Measurements from ENCODE around the gene RC3H1. TPM values are rescaled to one million over a fixed set of nuclear protein-coding genes. Genes with fewer than 3 reads are reported as not detected.

The RC3H1 gene
- total and polyA plus RNA-seq, 2 donors = 8.8 to 16.5 TPM

DNA sequence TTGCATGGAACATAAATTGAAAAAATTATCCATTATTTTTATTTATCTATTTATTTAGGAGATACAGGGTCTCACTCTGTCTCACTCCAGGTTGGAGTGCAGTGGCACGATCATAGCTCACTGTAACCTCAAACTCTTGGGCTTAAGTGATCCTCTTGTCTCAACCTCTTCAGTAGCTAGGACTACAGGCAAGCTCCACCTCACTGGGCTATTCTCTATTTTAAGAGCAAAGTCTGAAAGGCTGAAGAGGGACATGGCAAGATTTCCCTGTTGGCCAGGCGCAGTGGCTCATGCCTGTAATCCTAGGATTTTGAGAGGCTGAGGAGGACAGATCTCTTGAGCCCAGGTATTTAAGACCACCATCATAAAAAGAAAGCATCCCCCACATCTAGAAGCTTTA lies 14.0 kb upstream of the RC3H1 start:
- H3K27me3 ChIP-seq (ENCODE audit: control insufficient read depth in 2 of 2, insufficient read depth in 1 of 2, low read length in 1 of 2) = no peaks in the 10 kb centered on the region
- WGBS = 99% methylated on average over 2 of the region's 2 CpGs
- no peak for DNase-seq (ENCODE audit: low read depth in 6 of 9, low spot score in 9 of 9)
- H3K4me1 ChIP-seq (ENCODE audit: control insufficient read depth in 2 of 2, insufficient read depth in 2 of 2, low read length in 2 of 2) = no peaks in the 10 kb centered on the region
- H3K9me3 ChIP-seq (ENCODE audit: control insufficient read depth in 2 of 2, insufficient read depth in 1 of 2, low read length in 1 of 2) = no peaks in the 10 kb centered on the region
- H3K27ac ChIP-seq (ENCODE audit: low read depth in 1 of 2, low read length in 1 of 2) = no peak overlapping the region
- no peak overlapping the region for H3K4me3 ChIP-seq (ENCODE audit: low read length in 2 of 2)
- no peaks in the 10 kb centered on the region for H3K36me3 ChIP-seq (ENCODE audit: control insufficient read depth in 2 of 2, insufficient read depth in 2 of 2, low read length in 1 of 2)

DNA sequence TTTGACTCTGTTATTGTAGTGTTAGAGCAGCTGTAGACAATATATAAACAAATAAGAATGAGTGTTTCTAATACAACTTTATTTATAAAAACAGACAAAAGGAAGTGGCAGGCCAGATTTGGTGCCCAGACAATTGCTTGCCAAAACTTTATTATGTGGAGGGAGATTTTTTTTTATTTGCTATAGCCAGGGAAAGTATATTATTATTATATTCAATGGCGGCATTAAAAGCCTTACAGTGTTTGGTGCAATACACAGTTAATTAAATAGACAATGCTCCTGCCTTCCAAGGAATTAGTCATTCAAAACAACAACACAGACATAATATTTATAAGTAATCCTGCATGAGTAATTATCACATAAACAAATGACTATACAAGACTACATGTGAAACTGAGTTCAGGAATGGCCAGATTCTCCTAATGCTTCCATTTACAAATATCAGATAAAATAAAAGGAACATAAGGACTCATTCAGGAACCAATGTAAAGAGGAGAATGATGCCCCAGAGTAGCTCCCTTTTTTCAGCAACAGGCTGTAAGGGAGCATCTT lies 10.6 kb upstream of the RC3H1 start:
- Histone ChIP-seq H3K4me1 (ENCODE audit: control insufficient read depth in 2 of 2, insufficient read depth in 2 of 2, low read length in 2 of 2) (no peaks in the 10 kb centered on the region), H3K4me3 (ENCODE audit: low read length in 2 of 2) (no peak overlapping the region), H3K27me3 (ENCODE audit: control insufficient read depth in 2 of 2, insufficient read depth in 1 of 2, low read length in 1 of 2) (no peaks in the 10 kb centered on the region), H3K27ac (ENCODE audit: low read depth in 1 of 2, low read length in 1 of 2) (no peak overlapping the region), H3K36me3 (ENCODE audit: control insufficient read depth in 2 of 2, insufficient read depth in 2 of 2, low read length in 1 of 2) (no peaks in the 10 kb centered on the region), H3K9me3 (ENCODE audit: control insufficient read depth in 2 of 2, insufficient read depth in 1 of 2, low read length in 1 of 2) (no peaks in the 10 kb centered on the region)
- no peak for DNase-seq (ENCODE audit: low read depth in 6 of 9, low spot score in 9 of 9)
- 100% methylated on average over 1 of the region's 1 CpG for WGBS

DNA sequence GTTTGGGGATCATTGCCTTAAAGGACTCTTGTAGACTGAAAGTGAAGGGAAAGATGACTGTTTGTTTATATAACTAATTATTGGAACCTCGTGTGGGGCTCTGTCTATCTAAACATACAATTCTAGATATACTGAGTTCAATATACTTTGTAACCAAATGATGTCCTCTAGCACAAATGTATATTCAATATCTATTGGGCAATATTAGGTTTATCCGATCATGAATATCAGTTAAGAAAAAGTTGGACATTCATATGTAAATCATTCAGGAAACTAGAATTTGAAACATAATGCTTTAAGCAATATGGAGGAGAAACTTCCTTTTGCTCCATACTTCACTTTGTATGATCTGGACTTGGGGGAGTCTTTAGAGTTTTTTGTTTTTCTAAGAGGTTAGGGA lies 8.9 kb upstream of the RC3H1 start:
- no peaks in the 10 kb centered on the region for H3K27me3 ChIP-seq (ENCODE audit: control insufficient read depth in 2 of 2, insufficient read depth in 1 of 2, low read length in 1 of 2)
- no peak overlapping the region for H3K27ac ChIP-seq (ENCODE audit: low read depth in 1 of 2, low read length in 1 of 2)
- no peak for DNase-seq (ENCODE audit: low read depth in 6 of 9, low spot score in 9 of 9)
- WGBS = 99% methylated on average over 2 of the region's 2 CpGs
- no peaks in the 10 kb centered on the region for H3K9me3 ChIP-seq (ENCODE audit: control insufficient read depth in 2 of 2, insufficient read depth in 1 of 2, low read length in 1 of 2)
- no peak overlapping the region for H3K4me3 ChIP-seq (ENCODE audit: low read length in 2 of 2)
- H3K4me1 ChIP-seq (ENCODE audit: control insufficient read depth in 2 of 2, insufficient read depth in 2 of 2, low read length in 2 of 2) = no peaks in the 10 kb centered on the region
- no peaks in the 10 kb centered on the region for H3K36me3 ChIP-seq (ENCODE audit: control insufficient read depth in 2 of 2, insufficient read depth in 2 of 2, low read length in 1 of 2)

DNA sequence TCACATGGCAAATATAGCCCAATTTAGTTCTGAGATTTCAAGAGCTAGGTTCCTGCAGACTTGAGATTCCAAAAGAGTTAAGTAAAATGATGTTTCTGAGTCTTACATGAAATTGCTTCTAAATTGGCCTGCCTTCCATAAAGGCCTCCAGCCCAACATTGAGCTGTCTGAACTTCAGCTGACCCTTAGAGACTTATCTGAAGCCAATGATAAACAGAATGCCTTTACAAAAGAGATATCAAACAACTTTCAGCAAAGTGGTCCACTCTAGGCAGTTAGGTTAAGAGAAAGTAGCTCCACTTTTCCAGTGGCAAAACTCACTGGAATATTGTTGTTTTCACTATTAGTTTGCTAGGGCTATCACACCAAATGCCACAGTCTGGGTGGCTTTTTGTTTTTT lies 6.3 kb upstream of the RC3H1 start:
- Histone ChIP-seq H3K4me1 (ENCODE audit: control insufficient read depth in 2 of 2, insufficient read depth in 2 of 2, low read length in 2 of 2) (peaks cover 0 to under 1% of the 10 kb centered on the region in 2 donors), H3K36me3 (ENCODE audit: control insufficient read depth in 2 of 2, insufficient read depth in 2 of 2, low read length in 1 of 2) (no peaks in the 10 kb centered on the region), H3K4me3 (ENCODE audit: low read length in 2 of 2) (no peak overlapping the region), H3K27me3 (ENCODE audit: control insufficient read depth in 2 of 2, insufficient read depth in 1 of 2, low read length in 1 of 2) (no peaks in the 10 kb centered on the region), H3K9me3 (ENCODE audit: control insufficient read depth in 2 of 2, insufficient read depth in 1 of 2, low read length in 1 of 2) (no peaks in the 10 kb centered on the region), H3K27ac (ENCODE audit: low read depth in 1 of 2, low read length in 1 of 2) (no peak overlapping the region)
- no peak for DNase-seq (ENCODE audit: low read depth in 6 of 9, low spot score in 9 of 9)

DNA sequence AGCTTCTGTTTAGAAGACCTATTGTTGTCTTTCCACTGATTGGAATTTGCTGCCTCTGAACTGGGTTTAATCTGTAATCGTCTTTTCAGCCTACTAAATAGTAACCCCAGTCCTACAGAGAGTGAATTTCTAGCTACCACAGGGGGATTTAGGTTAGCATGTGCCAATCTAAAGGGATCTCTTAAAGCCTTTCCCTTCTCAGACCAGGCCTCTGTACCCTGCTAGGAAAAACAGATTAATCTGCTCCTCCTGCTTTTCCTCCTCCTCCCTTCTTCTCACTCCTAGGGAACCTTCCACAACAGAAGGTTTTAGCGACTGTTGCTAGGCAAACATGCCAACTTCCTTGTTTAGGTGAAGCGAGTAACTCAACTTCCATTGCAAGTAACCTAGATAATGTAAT lies 1.3 kb upstream of the RC3H1 start:
- peak in 3 of 9 donors; percentile 2 to 15 (median 3) for DNase-seq (ENCODE audit: low read depth in 6 of 9, low spot score in 9 of 9)

DNA sequence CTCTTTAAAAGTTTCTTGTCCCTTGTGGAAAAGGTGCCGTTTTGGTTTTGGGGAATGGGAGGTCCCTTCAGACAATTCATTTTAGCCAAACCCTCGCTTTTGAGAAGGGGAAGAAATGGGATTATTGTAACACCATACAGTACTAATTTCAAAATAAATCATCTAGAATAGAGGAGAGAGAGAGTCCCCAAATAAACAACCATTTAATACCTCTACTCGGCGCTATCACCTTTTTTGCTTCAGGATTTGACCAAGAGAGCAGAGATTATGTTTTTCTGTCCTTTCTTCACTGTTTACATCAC lies 770 bp upstream of the RC3H1 start:
- H3K4me1 ChIP-seq (ENCODE audit: control insufficient read depth in 2 of 2, insufficient read depth in 2 of 2, low read length in 2 of 2) = peaks cover 9 to 14% of the 10 kb centered on the region in 2 donors
- WGBS = 65% methylated on average over 4 of the region's 4 CpGs
- no peak for DNase-seq (ENCODE audit: low read depth in 6 of 9, low spot score in 9 of 9)
- H3K27me3 ChIP-seq (ENCODE audit: control insufficient read depth in 2 of 2, insufficient read depth in 1 of 2, low read length in 1 of 2) = no peaks in the 10 kb centered on the region
- H3K36me3 ChIP-seq (ENCODE audit: control insufficient read depth in 2 of 2, insufficient read depth in 2 of 2, low read length in 1 of 2) = peaks cover 0 to 2% of the 10 kb centered on the region in 2 donors
- peak overlapping the region; percentile 73 to 98 for H3K4me3 ChIP-seq (ENCODE audit: low read length in 2 of 2)
- H3K9me3 ChIP-seq (ENCODE audit: control insufficient read depth in 2 of 2, insufficient read depth in 1 of 2, low read length in 1 of 2) = no peaks in the 10 kb centered on the region
- H3K27ac ChIP-seq (ENCODE audit: low read depth in 1 of 2, low read length in 1 of 2) = peak overlapping the region in 1 of 2 donors; percentile 89

More for the DNA sequence above, 1.3 kb upstream of the RC3H1 start:
- Histone ChIP-seq H3K36me3 (ENCODE audit: control insufficient read depth in 2 of 2, insufficient read depth in 2 of 2, low read length in 1 of 2) (peaks cover 0 to 2% of the 10 kb centered on the region in 2 donors), H3K9me3 (ENCODE audit: control insufficient read depth in 2 of 2, insufficient read depth in 1 of 2, low read length in 1 of 2) (no peaks in the 10 kb centered on the region), H3K27me3 (ENCODE audit: control insufficient read depth in 2 of 2, insufficient read depth in 1 of 2, low read length in 1 of 2) (no peaks in the 10 kb centered on the region), H3K27ac (ENCODE audit: low read depth in 1 of 2, low read length in 1 of 2) (no peak overlapping the region), H3K4me1 (ENCODE audit: control insufficient read depth in 2 of 2, insufficient read depth in 2 of 2, low read length in 2 of 2) (peaks cover 8 to 14% of the 10 kb centered on the region in 2 donors), H3K4me3 (ENCODE audit: low read length in 2 of 2) (no peak overlapping the region)
- 53% methylated on average over 3 of the region's 3 CpGs for WGBS

DNA sequence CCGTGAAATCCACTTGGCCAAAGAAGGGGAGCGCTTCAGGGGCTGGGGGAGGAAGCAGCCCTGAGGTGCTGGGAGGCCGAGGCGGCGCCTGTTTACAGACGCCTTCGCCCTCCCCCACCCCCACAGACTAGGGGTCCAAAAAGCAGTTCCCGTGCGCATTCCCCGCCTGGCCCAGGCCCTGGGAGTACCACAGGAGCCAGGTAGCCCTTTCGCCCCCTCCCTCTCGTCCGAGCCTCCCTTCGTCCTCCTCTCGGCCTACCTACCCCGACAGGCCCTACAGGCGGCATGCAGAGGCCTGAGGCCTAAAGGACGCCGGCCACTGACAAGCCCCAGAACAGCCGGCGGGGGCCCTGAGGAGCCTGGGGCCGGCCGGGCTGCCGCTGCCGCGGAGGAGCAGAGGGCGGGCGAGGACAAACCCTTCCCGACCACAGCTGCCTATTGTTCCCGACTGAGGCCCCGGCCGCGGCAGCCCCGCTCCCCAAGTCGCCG lies 522 bp downstream of the RC3H1 start:
- peak overlapping the region; percentile 79 to 95 for H3K27ac ChIP-seq (ENCODE audit: low read depth in 1 of 2, low read length in 1 of 2)
- H3K4me3 ChIP-seq (ENCODE audit: low read length in 2 of 2) = peak overlapping the region; percentile 73 to 98
- 1% methylated on average over 36 of the region's 36 CpGs for WGBS
- H3K4me1 ChIP-seq (ENCODE audit: control insufficient read depth in 2 of 2, insufficient read depth in 2 of 2, low read length in 2 of 2) = peaks cover 10 to 14% of the 10 kb centered on the region in 2 donors
- H3K36me3 ChIP-seq (ENCODE audit: control insufficient read depth in 2 of 2, insufficient read depth in 2 of 2, low read length in 1 of 2) = peaks cover 0 to 2% of the 10 kb centered on the region in 2 donors
- no peaks in the 10 kb centered on the region for H3K27me3 ChIP-seq (ENCODE audit: control insufficient read depth in 2 of 2, insufficient read depth in 1 of 2, low read length in 1 of 2)
- peak in 6 of 9 donors; percentile 38 to 69 (median 47) for DNase-seq (ENCODE audit: low read depth in 6 of 9, low spot score in 9 of 9)
- H3K9me3 ChIP-seq (ENCODE audit: control insufficient read depth in 2 of 2, insufficient read depth in 1 of 2, low read length in 1 of 2) = no peaks in the 10 kb centered on the region

DNA sequence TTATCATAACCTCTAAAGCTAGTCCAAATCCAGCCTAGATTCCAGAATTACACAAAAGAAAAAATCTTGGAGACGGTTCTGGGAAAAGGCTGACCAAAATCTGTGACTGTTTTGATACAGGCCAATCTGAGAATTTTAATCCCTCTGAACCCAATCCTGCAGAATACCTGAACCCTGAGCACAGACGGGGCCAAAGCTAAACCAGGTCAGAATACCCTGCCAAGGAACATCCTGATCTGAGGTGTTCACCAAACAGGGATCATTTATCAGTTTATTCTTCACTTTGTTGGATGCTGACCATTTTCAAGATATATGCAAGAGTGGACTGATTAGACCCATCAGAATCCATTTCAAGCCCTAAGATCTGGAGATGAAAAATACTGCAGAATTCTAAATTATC lies 3.6 kb downstream of the RC3H1 start:
- H3K27ac ChIP-seq (ENCODE audit: low read depth in 1 of 2, low read length in 1 of 2) = no peak overlapping the region
- 94% methylated on average over 2 of the region's 2 CpGs for WGBS
- peaks cover 0 to 2% of the 10 kb centered on the region in 2 donors for H3K36me3 ChIP-seq (ENCODE audit: control insufficient read depth in 2 of 2, insufficient read depth in 2 of 2, low read length in 1 of 2)
- no peaks in the 10 kb centered on the region for H3K27me3 ChIP-seq (ENCODE audit: control insufficient read depth in 2 of 2, insufficient read depth in 1 of 2, low read length in 1 of 2)
- H3K4me3 ChIP-seq (ENCODE audit: low read length in 2 of 2) = no peak overlapping the region
- DNase-seq (ENCODE audit: low read depth in 6 of 9, low spot score in 9 of 9) = no peak
- peaks cover 10 to 14% of the 10 kb centered on the region in 2 donors for H3K4me1 ChIP-seq (ENCODE audit: control insufficient read depth in 2 of 2, insufficient read depth in 2 of 2, low read length in 2 of 2)
- H3K9me3 ChIP-seq (ENCODE audit: control insufficient read depth in 2 of 2, insufficient read depth in 1 of 2, low read length in 1 of 2) = no peaks in the 10 kb centered on the region

DNA sequence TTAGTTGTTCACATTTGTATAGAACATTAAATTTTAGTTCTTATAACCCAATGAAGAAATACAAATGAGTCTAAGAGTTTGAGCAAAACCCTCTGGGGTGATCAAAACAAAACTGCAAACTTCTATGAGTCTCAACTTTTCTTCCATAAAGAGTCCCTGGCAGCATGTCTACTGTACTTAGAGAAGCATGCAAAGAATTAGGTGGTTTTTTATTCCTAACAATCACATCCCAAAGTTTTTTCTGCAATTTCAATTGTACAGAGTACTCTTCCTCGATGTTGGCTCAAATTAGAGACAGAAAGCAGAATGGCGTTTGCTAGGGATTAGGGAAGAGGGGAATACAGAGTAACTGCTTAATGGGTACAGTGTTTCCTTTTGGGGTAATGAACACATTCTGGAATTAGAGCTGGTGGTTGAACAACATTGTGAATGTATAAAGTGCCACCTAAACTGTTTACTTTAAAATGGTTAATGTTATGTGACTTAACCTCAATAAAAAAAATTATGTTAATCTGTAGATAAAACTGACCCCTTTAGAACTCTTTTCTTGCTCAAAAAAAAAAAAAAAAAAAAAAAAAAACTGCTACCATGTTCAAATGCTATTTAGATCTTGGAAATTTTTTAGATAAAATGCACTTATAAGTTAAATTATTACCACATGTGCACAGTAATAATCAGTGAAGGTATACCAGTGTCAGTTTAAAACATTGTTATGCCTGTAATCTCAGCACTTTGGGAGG lies 4.8 kb downstream of the RC3H1 start:
- Histone ChIP-seq H3K4me3 (ENCODE audit: low read length in 2 of 2) (no peak overlapping the region), H3K9me3 (ENCODE audit: control insufficient read depth in 2 of 2, insufficient read depth in 1 of 2, low read length in 1 of 2) (no peaks in the 10 kb centered on the region), H3K27me3 (ENCODE audit: control insufficient read depth in 2 of 2, insufficient read depth in 1 of 2, low read length in 1 of 2) (no peaks in the 10 kb centered on the region), H3K4me1 (ENCODE audit: control insufficient read depth in 2 of 2, insufficient read depth in 2 of 2, low read length in 2 of 2) (peaks cover 8 to 10% of the 10 kb centered on the region in 2 donors), H3K36me3 (ENCODE audit: control insufficient read depth in 2 of 2, insufficient read depth in 2 of 2, low read length in 1 of 2) (peaks cover 0 to 2% of the 10 kb centered on the region in 2 donors), H3K27ac (ENCODE audit: low read depth in 1 of 2, low read length in 1 of 2) (no peak overlapping the region)
- no peak for DNase-seq (ENCODE audit: low read depth in 6 of 9, low spot score in 9 of 9)
- WGBS = 95% methylated on average over 2 of the region's 2 CpGs
